HEK293T (cell line): ENCODE measurements around the gene CYTH3.

Source experiments
- CTCF ChIA-PET: fragments of 350-600 bp; formaldehyde crosslinking; extraction: SDS; loops from one replicate; lab custom pipeline; 2021; ENCODE audit warnings: antibody characterized with exemption, inconsistent platforms; lab: Yijun Ruan, JAX
- POLR2A ChIA-PET: fragments of 350-600 bp; formaldehyde crosslinking; extraction: SDS; loops from one replicate; lab custom pipeline; 2020; ENCODE audit warnings: antibody characterized with exemption, inconsistent platforms; lab: Yijun Ruan, JAX
- DNase-seq: peaks from one replicate; pipeline ENCODE4 v3.0.0; 2012; ENCODE audit warnings: mixed read lengths; ENCODE audit errors: extremely low spot score
- ARNT ChIP-seq: fragments of 450-650 bp; IDR thresholded peaks from 2 replicates; pipeline ENCODE4 v1.6.1; 2017; ENCODE audit warnings: mild to moderate bottlenecking
- BHLHE40 ChIP-seq: fragments of 450-650 bp; IDR thresholded peaks from 2 replicates; pipeline ENCODE4 v1.6.1; 2016; ENCODE audit warnings: mild to moderate bottlenecking, moderate library complexity, borderline replicate concordance
- CTBP1 ChIP-seq: fragments of 450-650 bp; IDR thresholded peaks from 2 replicates; pipeline ENCODE4 v1.6.1; 2016; ENCODE audit warnings: borderline replicate concordance
- ELF4 ChIP-seq: fragments of 450-650 bp; IDR thresholded peaks from 2 replicates; pipeline ENCODE4 v1.6.1; 2017; ENCODE audit warnings: antibody characterized with exemption
- FOXA1 ChIP-seq: fragments of 450-650 bp; IDR thresholded peaks from 2 replicates; pipeline ENCODE4 v1.6.1; 2016; ENCODE audit warnings: mild to moderate bottlenecking
- FOXK2 ChIP-seq: fragments of 450-650 bp; IDR thresholded peaks from 2 replicates; pipeline ENCODE4 v1.6.1; 2016; ENCODE audit warnings: mild to moderate bottlenecking
- FOXM1 ChIP-seq: fragments of 450-650 bp; IDR thresholded peaks from 2 replicates; pipeline ENCODE4 v1.6.1; 2017; ENCODE audit warnings: mild to moderate bottlenecking, borderline replicate concordance
- HDGF ChIP-seq: fragments of 450-650 bp; IDR thresholded peaks from 2 replicates; pipeline ENCODE4 v1.6.1; 2017; ENCODE audit warnings: antibody characterized with exemption, borderline replicate concordance
- L3MBTL2 ChIP-seq: fragments of 450-650 bp; conservative IDR thresholded peaks from 2 replicates; pipeline ENCODE4 v1.6.1; 2016; ENCODE audit warnings: mild to moderate bottlenecking
- LEF1 ChIP-seq: fragments of 450-650 bp; IDR thresholded peaks from 2 replicates; pipeline ENCODE4 v1.6.1; 2017; ENCODE audit warnings: mild to moderate bottlenecking, borderline replicate concordance
- NFRKB ChIP-seq: fragments of 450-650 bp; IDR thresholded peaks from 2 replicates; pipeline ENCODE4 v1.6.1; 2016; ENCODE audit warnings: mild to moderate bottlenecking, moderate library complexity
- PKNOX1 ChIP-seq: fragments of 450-650 bp; IDR thresholded peaks from 2 replicates; pipeline ENCODE4 v1.6.1; 2016
- SP1 ChIP-seq: fragments of 450-650 bp; IDR thresholded peaks from 2 replicates; pipeline ENCODE4 v1.6.1; 2017
- SUZ12 ChIP-seq: fragments of 450-650 bp; IDR thresholded peaks from 2 replicates; pipeline ENCODE4 v1.6.1; 2016; ENCODE audit warnings: mild to moderate bottlenecking
- TARDBP ChIP-seq: fragments of 450-650 bp; IDR thresholded peaks from 2 replicates; pipeline ENCODE4 v1.6.1; 2016
- ZNF384 ChIP-seq: fragments of 450-650 bp; IDR thresholded peaks from 2 replicates; pipeline ENCODE4 v1.6.1; 2016

The CYTH3 gene

GRCh38 chr7:6121141-6121540 is 151.3 kb downstream of the CYTH3 start:
- ChIA-PET CTCF (no interaction called here), POLR2A (no interaction called here)
- TF ChIP-seq HDGF (no peak), CTBP1 (no peak)
- no peak for DNase-seq

- ChIA-PET CTCF (no interaction called here), POLR2A (no interaction called here)
- no peak for DNase-seq
- no peak for TF ChIP-seq FOXM1
- no peak for TF ChIP-seq FOXK2
- TF ChIP-seq SP1, result no peak
- no peak for TF ChIP-seq BHLHE40
- no peak for TF ChIP-seq HDGF
- no peak for TF ChIP-seq LEF1
- TF ChIP-seq TARDBP, result no peak
- TF ChIP-seq ELF4, result no peak
- TF ChIP-seq FOXA1, result no peak
- TF ChIP-seq ARNT, result no peak
- TF ChIP-seq NFRKB, result no peak
- TF ChIP-seq PKNOX1, result no peak
- no peak for TF ChIP-seq SUZ12
- TF ChIP-seq L3MBTL2, result no peak
- no peak for TF ChIP-seq ZNF384
- no peak for TF ChIP-seq CTBP1
Observed at GRCh38 chr7:6117533-6117932, 154.9 kb downstream of the CYTH3 start.

GRCh38 chr7:6116211-6116610 is 156.2 kb downstream of the CYTH3 start:
- TF ChIP-seq HDGF (no peak), L3MBTL2 (no peak), BHLHE40 (no peak), ELF4 (no peak), ARNT (no peak), NFRKB (no peak), PKNOX1 (no peak), FOXM1 (no peak), ZNF384 (no peak), TARDBP (no peak), SP1 (no peak), CTBP1 (no peak), FOXA1 (no peak), FOXK2 (no peak), LEF1 (no peak), SUZ12 (no peak)
- no peak for DNase-seq
- ChIA-PET POLR2A (no interaction called here), CTCF (interaction anchor here (0.6 kb wide), 1 partner anchor 259 kb away, joined by 3 read pairs; no protein-coding TSS in a partner anchor)
